Forelimb muscle (tissue), 1 donor: Measurements from ENCODE around the gene NOL9. TPM values are rescaled to one million over a fixed set of nuclear protein-coding genes. Genes with fewer than 3 reads are reported as not detected.
"Not testable (repeated sequence)": the region's sequence is repeated elsewhere in the genome, so short reads cannot be mapped to it uniquely, and the experiment has no call there.

ENCODE experiments used
- DNase-seq: peaks from one replicate; pipeline ENCODE4 v3.0.0-alpha.2; 2013; ENCODE audit warnings: low read depth
- polyA plus RNA-seq: library from polyadenylated mRNA; unstranded; fragments of 120-200 nt; gene quantifications from one replicate; pipeline ENCODE4 v1.2.1, GENCODE V29; 2013; ENCODE audit not compliant: insufficient read length

The NOL9 gene
- polyA plus RNA-seq, result 13.6 TPM

DNA sequence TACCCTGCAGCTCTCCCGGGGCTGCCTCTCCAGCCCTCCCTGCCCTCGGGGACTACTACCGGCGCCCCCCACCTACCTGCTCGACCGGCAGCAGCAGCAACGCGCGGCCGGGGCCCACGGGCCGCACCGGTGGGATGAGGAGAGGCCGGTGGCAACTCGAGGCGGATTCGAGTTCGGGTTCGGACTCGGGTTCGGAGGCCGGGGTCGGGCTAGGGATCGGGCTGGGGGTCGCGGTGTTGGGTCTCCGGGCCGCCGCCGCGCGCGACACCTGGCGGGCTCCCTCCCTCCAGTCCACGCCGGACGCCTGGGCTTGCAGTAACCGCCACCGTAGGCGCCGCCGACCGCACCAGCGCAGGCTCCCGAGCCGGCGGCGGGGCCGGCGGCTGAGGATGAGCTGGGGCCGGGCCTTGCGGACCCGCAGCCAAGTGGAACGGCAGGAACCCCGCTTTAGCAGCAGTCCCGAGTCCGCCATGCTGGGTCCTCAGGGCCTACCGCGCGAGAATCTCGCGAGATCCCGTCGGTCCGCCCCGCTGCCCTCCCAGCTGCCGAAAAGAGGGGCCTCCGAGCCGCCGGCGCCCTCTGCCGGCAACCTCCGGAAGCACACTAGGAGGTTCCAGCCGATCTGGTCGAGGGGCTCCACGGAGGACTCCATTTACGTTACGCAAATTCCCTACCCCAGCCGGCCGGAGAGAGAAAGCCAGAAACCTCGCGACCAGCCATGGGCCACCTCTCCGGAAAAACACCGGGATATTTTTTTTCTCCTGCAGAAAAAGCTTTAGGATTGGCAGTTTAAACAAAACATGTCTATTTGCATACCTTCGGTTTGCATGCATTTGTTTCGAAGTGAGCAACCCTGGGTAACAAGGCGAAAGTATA lies at the start of gene NOL9:
Gene NOL9, minus strand, starts transcription at position 483 of the 876 bp plus-strand sequence. Its CDS starts 11 bp downstream, at position 472.
- DNase-seq, result peak; percentile 82

DNA sequence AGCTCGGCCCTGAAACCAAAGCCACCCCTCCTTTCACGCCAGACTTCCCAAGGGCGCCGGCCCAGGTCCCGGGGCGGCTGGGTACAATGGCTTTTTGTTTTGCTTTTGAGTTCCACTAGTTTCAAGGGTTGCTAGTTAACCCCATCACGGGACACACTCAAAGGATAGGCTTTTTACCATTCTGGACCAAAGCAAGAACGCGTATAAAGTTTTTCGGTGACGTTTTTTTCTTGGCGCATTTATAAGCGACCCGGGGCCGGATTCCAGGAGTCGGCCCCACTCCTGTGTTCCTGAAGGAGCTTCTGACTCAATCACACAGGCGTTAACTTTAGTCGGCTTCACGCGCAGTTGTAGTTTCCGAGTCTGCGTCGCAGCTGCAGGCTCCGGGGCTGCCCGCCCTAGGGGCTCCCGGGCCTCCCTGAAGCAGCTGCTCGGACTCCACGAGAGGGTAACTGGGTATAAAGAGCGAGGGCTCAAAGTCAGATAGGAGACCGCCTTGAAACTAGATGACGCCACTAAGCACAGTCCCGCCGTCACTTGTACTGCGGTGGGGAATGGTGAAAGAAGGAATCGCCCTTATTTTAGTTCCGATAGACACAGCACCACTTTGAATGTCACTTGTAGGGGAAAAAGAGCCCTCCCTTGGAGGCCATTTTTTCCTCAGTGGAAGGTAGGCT lies 49.1 kb upstream of the NOL9 start:
- peak; percentile 57 for DNase-seq

DNA sequence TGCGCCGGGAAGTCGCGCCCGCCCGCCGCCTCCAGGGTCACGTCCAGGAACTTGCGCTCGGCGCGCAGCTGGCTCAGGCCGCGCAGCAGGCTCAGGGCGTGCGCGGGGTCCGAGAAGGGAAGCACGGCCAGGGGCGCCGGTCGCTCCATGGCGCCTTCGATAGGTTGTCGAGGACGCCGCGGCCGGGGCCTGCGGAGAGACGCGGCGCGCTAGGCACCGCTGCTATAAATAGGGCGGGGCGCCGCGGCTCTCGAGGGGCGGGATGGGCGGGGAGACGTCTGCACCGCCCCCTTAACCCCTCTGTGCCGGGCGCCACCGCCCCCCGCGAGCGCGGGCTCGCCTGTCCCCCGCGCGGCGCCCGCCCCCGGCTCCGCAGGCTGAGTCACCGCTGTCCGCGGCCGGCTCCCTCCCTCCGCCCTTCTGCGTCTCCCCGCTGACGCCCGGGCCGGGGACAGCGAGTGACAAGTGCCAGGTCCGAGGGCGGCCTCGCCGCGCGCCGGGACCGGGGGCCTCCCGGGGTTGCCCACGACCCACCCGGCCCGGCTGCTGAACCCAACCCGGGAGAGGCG lies 48.4 kb upstream of the NOL9 start, which contains the start of gene KLHL21:
Gene KLHL21, minus strand, starts transcription at position 201 of the 569 bp plus-strand sequence. Its CDS starts 52 bp downstream, at position 149.
- DNase-seq, result peak; percentile 62

DNA sequence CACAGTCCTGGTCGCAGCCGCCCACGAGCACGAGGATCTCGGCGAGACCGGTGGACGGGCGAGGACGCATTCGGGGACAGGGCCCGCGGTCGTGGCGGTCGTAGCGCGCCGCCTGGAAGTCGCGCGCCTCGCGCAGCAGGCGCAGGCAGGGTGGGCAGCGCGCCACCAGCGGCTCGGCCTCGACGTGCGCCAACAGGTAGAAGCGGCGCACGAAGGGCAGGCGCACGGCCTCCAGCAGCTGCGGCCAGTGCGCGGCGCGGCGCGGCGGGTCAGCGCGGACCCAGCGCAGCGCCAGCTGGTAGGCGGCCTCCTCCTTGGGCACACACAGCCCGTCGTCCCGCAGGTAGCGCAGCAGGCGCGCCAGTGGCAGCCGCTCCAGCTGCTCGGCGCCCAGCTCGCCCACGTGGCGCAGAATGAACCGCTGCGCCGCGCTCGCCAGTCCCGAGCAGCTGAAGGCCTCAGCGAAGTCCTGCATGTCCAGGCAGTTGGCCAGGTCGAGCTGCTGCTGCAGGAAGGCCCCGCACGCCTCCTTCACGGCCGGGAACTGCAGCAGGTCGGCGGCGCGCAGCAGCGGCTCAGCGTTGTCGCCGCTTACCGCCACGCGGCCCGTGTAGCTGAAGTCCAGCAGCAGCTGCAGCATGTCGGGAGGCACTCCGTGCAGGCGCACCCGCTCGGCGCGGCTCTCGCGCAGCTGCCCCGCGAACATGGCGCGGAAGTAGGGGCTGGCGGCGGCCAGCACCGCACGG lies 47.8 kb upstream of the NOL9 start:
- no peak for DNase-seq

DNA sequence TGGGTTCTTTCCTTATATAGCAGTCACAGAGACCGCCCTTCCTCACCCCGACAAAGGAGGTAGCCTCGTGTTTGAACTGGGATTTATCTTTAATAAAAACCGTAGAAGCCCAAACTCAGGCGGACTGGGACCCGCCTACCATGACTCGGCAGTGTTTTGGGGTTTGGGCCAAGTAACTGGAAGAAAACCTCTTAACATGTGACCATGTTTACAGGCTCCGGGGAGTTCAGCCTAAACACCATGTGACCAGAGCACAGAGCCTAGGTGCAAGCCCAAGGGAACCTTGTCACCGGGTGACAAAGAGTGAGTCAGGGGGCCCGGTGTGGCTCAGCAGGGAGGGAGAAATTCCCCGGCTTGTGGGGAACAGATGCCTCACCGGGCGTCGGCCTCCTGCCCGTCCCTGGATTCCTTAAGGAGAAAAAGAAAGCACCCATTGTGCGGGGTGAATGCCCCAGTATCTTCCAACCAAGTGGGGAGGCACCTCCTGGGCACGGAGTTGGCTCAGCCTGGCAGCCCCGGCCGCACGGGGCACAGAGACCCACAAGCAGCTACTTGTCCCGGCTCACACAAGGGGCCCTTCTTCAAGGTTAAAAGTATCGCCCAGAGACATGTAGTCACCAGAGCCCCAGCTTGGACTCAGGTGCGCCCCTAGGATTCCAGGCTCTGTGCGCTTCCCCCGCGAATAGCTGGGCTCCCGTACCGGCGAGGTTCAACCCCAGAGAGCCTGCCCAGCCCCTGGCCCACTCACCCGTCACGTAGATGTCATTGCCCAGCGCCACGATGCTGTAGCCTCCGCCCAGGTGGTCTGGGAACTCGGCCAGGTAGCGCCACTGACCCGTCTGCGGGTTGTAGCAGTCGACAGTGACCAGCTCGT lies 47.0 kb upstream of the NOL9 start:
- DNase-seq, result peak; percentile 35

DNA sequence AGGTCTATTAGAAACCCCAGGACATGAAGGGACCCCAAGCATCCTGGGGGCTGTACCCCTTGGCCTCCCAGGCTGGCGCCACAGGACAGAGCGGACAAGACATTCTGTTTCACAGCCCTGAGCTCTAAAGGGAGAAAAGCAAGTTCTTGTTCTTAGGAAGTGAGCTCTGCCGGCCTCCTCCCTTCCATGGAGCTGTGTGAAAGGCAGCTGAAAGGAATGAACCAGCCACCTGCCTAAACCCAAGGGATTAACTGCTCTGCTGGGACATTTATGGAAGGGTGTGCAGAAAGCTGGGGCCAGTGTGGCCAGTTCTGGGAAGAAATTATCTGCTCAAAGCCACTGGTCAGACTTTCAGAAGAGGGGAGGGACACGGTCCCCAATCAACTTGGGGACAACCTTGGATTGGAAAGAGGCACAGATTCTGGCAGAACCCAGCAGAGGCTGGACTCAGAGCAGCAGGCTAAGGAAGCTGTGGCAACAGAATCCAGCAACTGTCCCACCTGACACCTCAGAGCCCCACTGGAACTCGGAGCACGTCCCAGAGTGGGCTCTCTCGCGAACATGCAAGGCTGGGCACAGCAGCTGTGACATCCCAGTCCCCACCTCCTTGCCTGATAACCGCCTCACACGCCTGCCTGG lies 46.2 kb upstream of the NOL9 start:
- DNase-seq, result no peak

DNA sequence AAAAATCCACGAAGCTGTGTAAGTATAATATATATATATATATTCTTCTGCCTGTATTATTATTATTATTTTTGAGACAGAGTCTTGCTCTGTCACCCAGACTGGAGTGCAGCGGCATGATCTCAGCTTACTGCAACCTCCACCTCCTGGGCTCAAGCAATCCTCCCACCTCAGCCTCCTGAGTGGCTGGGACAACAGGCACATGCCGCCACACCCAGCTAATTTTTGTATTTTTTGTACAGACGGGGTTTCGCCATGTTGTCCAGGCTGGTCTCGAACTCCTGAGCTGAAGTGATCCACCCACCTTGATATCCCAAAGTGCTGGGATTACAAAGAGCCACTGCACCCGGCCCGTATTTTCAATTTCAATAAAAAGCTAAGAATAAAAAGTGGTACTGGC lies 45.7 kb upstream of the NOL9 start:
- DNase-seq, result not testable (repeated sequence)

DNA sequence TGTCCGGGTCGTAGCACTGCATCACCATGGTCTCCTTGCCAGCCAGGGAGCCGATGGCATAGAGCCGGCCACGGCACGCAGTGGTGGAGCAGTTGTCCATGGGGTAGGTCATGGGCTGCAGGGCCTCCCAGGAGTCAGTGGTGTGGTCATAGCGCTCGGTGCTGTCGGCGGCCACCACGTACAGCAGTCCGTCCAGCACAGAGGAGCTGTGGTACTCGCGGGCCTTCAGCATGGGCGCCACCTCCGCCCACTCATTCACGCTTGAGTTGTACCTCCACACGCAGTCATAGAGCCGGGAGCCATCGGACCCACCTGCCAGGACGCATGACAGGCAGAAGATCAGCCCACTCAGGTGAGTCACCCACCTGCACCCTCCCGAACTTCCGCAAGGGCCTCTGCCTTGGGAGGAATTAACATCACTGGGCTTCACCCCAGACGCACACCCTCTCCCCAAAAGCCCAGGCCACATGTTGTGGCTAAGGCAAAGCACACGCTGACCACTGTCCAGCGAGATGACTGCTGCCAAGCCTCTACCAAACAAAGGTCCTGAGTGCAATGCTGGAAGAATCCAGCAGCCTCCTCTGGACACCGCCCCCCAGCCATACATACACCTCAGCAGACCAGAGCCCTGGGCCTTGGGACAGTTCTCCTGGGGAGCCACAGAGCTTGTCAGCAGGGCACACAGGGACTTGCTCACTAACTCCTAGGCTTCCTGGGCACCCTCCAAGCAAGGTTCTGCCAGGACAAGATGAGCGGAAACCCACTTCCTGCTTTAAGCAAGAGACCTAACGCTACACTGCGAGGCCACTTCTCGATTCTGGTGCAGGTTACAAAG lies 45.0 kb upstream of the NOL9 start:
- no peak for DNase-seq

DNA sequence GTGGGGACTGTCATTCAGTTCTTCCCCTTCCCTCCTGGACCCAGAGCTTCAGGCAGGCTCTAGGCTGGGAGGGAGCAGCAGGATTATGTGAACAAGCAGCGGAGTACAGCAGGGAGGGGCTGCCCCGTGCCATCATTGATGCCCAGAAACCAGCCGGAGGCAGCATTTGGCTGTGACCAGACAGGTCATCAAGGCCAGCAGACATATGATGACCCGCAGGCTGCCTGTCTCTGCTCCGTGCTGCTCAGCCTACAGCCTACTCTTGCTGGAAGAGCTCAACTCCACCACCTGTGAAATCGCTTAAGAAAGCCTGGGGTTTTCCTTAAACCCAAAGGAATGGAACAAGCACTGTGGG lies 43.4 kb upstream of the NOL9 start:
- DNase-seq, result no peak

DNA sequence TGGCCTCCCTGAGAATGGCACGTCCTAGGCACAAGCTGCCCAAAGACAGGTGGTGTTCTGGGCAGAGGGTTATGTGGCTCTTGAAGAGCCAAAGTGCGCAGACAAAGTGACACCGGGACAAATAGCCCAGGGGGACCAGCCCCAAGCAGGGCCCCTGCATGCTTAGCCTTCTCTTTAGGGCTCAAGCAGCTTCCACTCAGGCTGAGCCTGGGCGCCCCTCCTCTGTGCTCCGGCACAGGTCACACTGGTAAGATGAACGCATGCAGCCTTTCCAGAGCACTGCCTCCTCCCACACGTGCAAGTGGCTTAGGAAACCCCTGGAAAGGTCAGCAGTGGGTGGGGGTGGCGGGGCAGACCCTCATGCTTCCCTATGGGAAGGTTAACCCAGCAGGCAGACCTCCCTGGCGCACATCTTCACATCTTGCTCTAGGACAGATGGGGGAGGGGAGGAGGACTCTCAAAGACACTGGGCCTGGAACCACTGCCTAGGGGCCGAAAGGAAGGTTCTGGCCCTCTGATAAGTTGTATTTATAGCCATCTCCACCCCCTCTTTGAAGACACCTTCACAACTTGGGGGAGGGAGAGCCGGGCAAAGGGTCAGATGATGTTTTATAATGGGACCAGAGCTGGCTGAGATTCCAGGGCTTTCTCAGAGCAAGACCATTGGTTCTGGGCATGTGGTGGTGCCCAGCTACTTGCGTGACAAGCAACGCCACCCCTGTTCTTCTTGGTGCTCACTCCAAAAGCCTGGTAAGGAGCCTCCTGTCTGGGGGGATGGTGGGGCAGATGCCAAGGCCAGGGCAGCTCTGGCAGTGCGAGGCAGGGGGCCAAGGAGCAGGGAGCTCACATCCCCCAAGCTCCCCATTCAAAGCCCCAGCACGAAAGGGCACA lies 42.8 kb upstream of the NOL9 start:
- DNase-seq, result no peak

DNA sequence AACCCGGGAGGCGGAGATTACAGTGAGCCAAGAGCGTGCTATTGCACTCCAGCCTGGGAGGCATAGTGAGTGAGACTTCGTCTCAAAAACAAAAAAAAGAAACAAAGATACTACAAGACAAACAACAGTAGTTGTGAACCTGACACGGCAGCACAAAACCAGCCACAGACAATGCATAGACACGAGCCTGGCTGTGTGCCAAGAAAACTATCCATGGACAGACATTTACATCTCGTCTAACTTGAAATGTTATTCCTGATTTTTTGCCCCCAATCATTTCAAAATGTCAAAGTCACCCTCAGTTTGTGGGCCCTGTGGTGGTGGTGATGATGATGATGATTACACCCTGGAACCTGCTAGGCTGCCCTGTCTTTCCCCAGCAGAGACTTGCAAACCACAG lies 42.0 kb upstream of the NOL9 start:
- DNase-seq, result no peak

DNA sequence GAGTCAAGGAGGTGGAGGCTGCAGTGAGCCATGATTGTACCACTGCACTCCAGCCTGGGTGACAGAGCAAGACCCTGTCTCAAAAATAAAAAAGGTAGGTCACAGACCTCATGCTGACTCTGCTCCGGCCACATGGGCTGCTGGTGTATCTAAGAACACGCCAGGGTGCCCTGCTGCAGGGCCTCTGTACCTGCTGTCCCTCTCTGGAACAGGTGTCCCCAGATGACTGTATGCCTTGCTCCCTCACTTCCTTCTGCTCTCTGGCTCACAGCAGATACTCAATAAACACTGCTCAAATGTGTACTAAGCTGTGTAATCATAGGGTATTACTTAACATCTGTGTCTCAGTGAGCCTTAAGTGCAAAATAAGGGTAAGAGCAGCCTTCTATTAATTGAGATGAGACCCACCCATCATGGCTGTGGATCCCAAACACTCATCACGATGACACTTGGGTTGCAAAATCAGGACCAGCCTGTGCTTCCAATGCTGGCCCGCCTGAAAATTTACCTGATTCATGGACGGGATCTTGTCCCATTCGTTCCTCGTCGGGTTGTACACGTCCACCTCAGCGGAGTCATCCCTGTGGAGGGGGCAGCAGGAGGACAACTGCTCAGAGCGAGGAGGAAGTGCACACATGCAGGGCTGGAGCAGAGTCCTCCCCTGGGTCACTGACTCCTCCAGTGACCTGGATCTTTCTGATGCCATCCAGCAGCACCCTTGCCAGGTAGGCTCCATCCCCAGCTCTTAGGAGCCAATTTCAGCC lies 40.8 kb upstream of the NOL9 start:
- no peak for DNase-seq

DNA sequence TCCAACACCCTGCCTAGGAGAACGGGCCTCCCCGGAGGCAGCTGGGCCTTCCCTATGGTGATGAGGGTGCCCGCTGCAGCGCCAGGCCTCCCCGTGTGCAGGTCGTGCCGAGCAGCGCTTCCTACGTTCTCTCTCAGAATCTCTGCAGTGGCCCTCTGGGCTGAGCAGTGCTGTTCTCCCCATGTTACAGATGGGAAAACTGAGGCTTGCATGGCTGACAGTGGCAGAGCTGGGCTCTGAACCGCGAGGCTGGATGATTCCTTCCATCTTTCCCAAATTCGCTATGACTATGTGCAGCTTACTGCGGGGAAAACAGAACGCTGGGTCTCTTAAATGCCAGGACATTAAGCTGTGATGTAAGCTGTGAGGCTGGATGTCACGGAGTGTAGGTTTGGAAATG lies 39.5 kb upstream of the NOL9 start:
- DNase-seq, result no peak

DNA sequence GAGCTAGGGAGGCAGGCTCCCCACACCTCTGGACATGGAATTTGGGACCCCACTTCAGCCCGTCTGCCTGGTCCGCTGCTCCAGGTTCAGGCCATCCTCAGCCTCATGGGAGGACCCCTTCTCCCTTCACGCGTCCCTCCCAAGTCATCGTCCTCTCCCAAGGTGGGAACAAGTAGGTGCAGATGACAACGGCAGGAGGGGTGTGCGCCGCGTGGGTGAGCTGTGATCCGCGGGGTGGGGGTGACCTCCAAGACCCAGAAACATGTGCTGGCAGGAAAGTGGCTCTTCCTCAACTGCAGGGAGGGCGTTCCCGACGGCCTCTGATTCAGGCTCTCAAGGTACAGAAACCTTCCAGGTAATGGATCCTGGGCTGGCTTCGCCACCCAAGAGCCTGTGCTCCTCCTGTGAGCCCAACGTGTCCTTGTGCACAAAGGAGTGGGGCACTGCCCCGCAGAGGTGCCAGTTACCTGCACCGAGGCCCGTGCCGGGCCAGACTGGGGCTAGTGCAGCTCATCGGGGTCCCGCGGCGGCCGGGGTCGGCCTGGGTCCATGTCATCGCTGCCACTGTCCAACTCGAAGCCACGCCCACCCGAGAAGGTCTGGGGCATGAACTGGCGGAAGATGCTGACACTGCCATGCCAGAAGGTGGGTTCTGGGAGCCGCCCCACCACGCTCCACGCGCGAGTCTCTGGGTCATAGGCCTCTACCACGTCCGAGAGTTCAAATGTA lies 38.7 kb upstream of the NOL9 start:
- DNase-seq, result no peak

DNA sequence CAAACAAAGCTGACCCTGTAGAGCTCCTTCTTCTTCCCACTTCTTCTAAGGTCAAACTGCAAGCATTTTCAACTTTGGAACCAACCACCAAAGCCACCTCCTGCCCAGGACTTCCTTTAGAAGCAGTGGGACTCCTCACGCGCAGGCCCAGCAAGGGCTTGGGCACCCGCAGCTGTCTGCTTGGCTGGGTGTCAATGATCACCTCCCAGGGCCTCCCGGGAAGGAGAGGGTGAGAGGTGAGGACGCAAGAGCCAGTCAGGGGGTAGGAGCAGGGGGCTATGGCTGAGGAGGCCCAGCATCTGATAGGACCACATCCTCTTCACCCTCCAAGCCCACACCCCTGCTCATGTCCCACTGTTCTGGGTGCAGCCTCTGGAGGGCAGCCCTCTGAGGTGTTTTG lies 38.1 kb upstream of the NOL9 start:
- DNase-seq, result no peak

DNA sequence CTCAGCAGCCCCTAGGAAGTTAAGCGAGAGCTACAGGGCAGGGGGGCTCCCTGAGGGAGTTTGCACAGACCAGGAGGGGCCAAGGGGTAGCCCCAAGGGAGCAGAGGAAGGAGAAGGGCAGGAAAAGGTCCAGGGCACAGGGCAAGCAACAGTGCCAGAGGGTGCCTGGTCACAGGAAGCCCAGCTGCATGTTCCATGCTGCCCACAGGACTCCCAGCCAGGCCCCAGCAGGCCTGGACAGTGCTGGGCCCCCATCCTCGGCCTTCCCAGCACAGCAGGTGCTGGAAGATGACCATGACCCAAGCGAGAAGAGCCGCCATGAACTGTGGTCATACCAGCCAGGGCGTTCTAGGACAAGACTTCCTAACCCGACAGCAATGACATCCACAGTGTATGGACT lies 37.3 kb upstream of the NOL9 start:
- DNase-seq, result no peak

DNA sequence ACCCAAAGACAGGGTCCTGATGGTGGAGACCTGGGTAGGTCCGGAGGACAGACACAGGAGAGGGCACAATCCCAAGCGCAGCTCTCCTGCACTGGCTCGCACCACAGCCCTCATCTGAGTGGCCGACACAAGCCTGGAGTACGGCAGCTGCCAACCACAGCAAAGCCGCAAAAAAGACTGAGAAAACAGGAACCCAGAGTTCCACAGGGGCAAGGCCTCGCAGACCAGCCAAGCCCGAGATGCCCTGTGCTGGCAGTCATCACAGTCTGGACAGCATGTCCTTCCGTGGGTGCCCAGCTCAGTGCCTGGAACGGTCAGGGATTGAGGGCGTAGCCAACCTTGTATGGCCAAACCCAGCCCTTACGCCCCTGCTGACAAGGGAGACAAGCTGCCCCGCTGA lies 36.9 kb upstream of the NOL9 start:
- DNase-seq, result no peak
